H9 (cell line): ENCODE measurements around the gene KLHL22. TPM values are rescaled to one million over a fixed set of nuclear protein-coding genes. Genes with fewer than 3 reads are reported as not detected.

Source experiments
- DNase-seq: peaks from one replicate; pipeline ENCODE4 v3.0.0-alpha.2; 2017
- H2AFZ ChIP-seq: one replicate; pipeline ENCODE4 v1.6.1; 2013; ENCODE audit warnings: mild to moderate bottlenecking, low read length, control low read depth, moderate library complexity
- H2AK5ac ChIP-seq: 2 replicates; pipeline ENCODE4 v1.6.1; 2013; ENCODE audit warnings: low read length, control low read depth, mixed read lengths; ENCODE audit not compliant: insufficient read length
- H2BK120ac ChIP-seq: one replicate; pipeline ENCODE4 v1.6.1; 2013; ENCODE audit warnings: low read depth, mild to moderate bottlenecking, low read length, control low read depth, inconsistent platforms; ENCODE audit not compliant: poor library complexity, severe bottlenecking
- H2BK12ac ChIP-seq: 2 replicates; pipeline ENCODE4 v1.6.1; 2013; ENCODE audit warnings: low read length, control low read depth, mixed read lengths, low read depth; ENCODE audit not compliant: insufficient read length
- H2BK15ac ChIP-seq: 2 replicates; pipeline ENCODE4 v1.6.1; 2013; ENCODE audit warnings: low read depth, low read length, control low read depth
- H2BK20ac ChIP-seq: one replicate; pipeline ENCODE4 v1.6.1; 2013; ENCODE audit warnings: low read depth, mild to moderate bottlenecking, low read length, control low read depth, inconsistent platforms; ENCODE audit not compliant: poor library complexity, severe bottlenecking
- H2BK5ac ChIP-seq: 2 replicates; pipeline ENCODE4 v1.6.1; 2013; ENCODE audit warnings: low read length, control low read depth, mixed read lengths; ENCODE audit not compliant: insufficient read length
- H3K14ac ChIP-seq: 2 replicates; pipeline ENCODE4 v1.6.1; 2013; ENCODE audit warnings: low read length, control low read depth; ENCODE audit not compliant: insufficient read depth
- H3K18ac ChIP-seq: 2 replicates; pipeline ENCODE4 v1.6.1; 2013; ENCODE audit warnings: low read depth, mild to moderate bottlenecking, mixed read lengths, low read length, control low read depth; ENCODE audit not compliant: insufficient read length
- H3K23ac ChIP-seq: 2 replicates; pipeline ENCODE4 v1.6.1; 2013; ENCODE audit warnings: low read length, control low read depth, mixed read lengths, low read depth; ENCODE audit not compliant: insufficient read length
- H3K23me2 ChIP-seq: 2 replicates; pipeline ENCODE4 v1.6.1; 2013; ENCODE audit warnings: low read depth, mild to moderate bottlenecking, mixed read lengths, low read length, control low read depth; ENCODE audit not compliant: insufficient read length, poor library complexity, severe bottlenecking
- H3K27ac ChIP-seq: 2 replicates; pipeline ENCODE4 v1.5.1; 2013; ENCODE audit warnings: low read length, control low read depth, mixed read lengths, low read depth; ENCODE audit not compliant: insufficient read length
- H3K27me3 ChIP-seq: 2 replicates; pipeline ENCODE4 v1.6.1; 2013; ENCODE audit warnings: low read length, control low read depth, inconsistent platforms; ENCODE audit not compliant: insufficient read depth
- H3K4ac ChIP-seq: 2 replicates; pipeline ENCODE4 v1.6.1; 2013; ENCODE audit warnings: low read depth, mild to moderate bottlenecking, control low read depth, inconsistent platforms, low read length, moderate library complexity
- H3K4me1 ChIP-seq: 2 replicates; pipeline ENCODE4 v1.6.1; 2013; ENCODE audit warnings: low read length, control low read depth, inconsistent platforms; ENCODE audit not compliant: insufficient read depth
- H3K4me2 ChIP-seq: 2 replicates; pipeline ENCODE4 v1.6.1; 2013; ENCODE audit warnings: low read length, control low read depth, mixed read lengths; ENCODE audit not compliant: insufficient read length, insufficient read depth
- H3K56ac ChIP-seq: 2 replicates; pipeline ENCODE4 v1.6.1; 2013; ENCODE audit warnings: low read depth, mild to moderate bottlenecking, mixed read lengths, low read length, control low read depth; ENCODE audit not compliant: insufficient read length
- H3K79me1 ChIP-seq: 2 replicates; pipeline ENCODE4 v1.6.1; 2013; ENCODE audit warnings: low read depth, mild to moderate bottlenecking, moderate library complexity, low read length, control low read depth, inconsistent platforms; ENCODE audit not compliant: insufficient read depth, poor library complexity, severe bottlenecking
- H3K79me2 ChIP-seq: 2 replicates; pipeline ENCODE4 v1.6.1; 2013; ENCODE audit warnings: low read length, control low read depth, inconsistent platforms; ENCODE audit not compliant: insufficient read depth
- H3K9ac ChIP-seq: 2 replicates; pipeline ENCODE4 v1.6.1; 2013; ENCODE audit warnings: low read length, control low read depth, mixed read lengths; ENCODE audit not compliant: insufficient read length; ENCODE audit errors: extremely low read depth
- H3K9me3 ChIP-seq: one replicate; pipeline ENCODE4 v1.6.1; 2013; ENCODE audit warnings: low read depth, low read length, inconsistent platforms; ENCODE audit not compliant: control insufficient read depth
- H3T11ph ChIP-seq: one replicate; pipeline ENCODE4 v1.6.1; 2013; ENCODE audit warnings: mild to moderate bottlenecking, low read length, control low read depth, inconsistent platforms
- H4K20me1 ChIP-seq: one replicate; pipeline ENCODE4 v1.6.1; 2013; ENCODE audit not compliant: control insufficient read depth, insufficient read length, insufficient read depth
- H4K5ac ChIP-seq: 2 replicates; pipeline ENCODE4 v1.6.1; 2013; ENCODE audit warnings: low read depth, mild to moderate bottlenecking, mixed read lengths, low read length, control low read depth; ENCODE audit not compliant: insufficient read length
- H4K8ac ChIP-seq: replicated peaks from 2 replicates; pipeline ENCODE4 v1.6.1; 2013; ENCODE audit warnings: low read length, control low read depth, mixed read lengths, low read depth; ENCODE audit not compliant: insufficient read length
- H4K91ac ChIP-seq: 2 replicates; pipeline ENCODE4 v1.6.1; 2013; ENCODE audit warnings: low read depth, mild to moderate bottlenecking, moderate library complexity, mixed read lengths, low read length, control low read depth; ENCODE audit not compliant: insufficient read length
- H3K27ac Mint-ChIP-seq, 3 experiments: 2 replicates in 2 of 3; 3 replicates in 1 of 3; pipeline ENCODE4 v1.8.0; 2020 to 2021; ENCODE audit warnings: mixed read lengths in 3 of 3, mild to moderate bottlenecking in 1 of 3, moderate library complexity in 1 of 3
- H3K27me3 Mint-ChIP-seq: 2 replicates; pipeline ENCODE4 v1.8.0; 2021; ENCODE audit warnings: low read depth, mild to moderate bottlenecking, moderate library complexity, mixed read lengths
- H3K36me3 Mint-ChIP-seq, 3 experiments: 2 replicates in 2 of 3; 3 replicates in 1 of 3; pipeline ENCODE4 v1.8.0; 2020 to 2021; ENCODE audit warnings: low read depth in 3 of 3, mixed read lengths in 3 of 3; ENCODE audit not compliant: insufficient read depth in 1 of 3
- H3K4me1 Mint-ChIP-seq, 2 experiments: 2 replicates each; pipeline ENCODE4 v1.8.0; 2020; ENCODE audit warnings: mixed read lengths in 2 of 2
- H3K4me3 Mint-ChIP-seq, 2 experiments: 2 replicates in 1 of 2; 3 replicates in 1 of 2; pipeline ENCODE4 v1.8.0; 2020 to 2021; ENCODE audit warnings: mild to moderate bottlenecking in 2 of 2, mixed read lengths in 2 of 2, moderate library complexity in 1 of 2
- H3K9me3 Mint-ChIP-seq, 2 experiments: 2 replicates in 1 of 2; 3 replicates in 1 of 2; pipeline ENCODE4 v1.8.0; 2020; ENCODE audit warnings: mild to moderate bottlenecking in 2 of 2, mixed read lengths in 2 of 2, moderate library complexity in 1 of 2
- WGBS: extraction: QIAGEN DNeasy Blood & Tissue Kit; methylation state at CpG from one replicate; pipeline ENCODE4 v1.1.7; 2013; ENCODE audit warnings: missing lambda C conversion rate, low lambda C conversion rate, mixed read lengths; ENCODE audit not compliant: insufficient read length; ENCODE audit errors: extremely low coverage; 5-methylcytosine and 5-hydroxymethylcytosine counted together
- total RNA-seq: library from RNA; stranded (reverse); gene quantifications from 2 replicates; pipeline ENCODE4 v1.2.1, GENCODE V29; 2021
- TF ChIP-seq, protein P1 (sequence below): fragments of 200-600 bp; sonication (generic); conservative IDR thresholded peaks from 3 replicates; pipeline ENCODE4 v1.8.0; 2021; ENCODE audit warnings: antibody characterized with exemption, mild to moderate bottlenecking

The KLHL22 gene
- total RNA-seq, 1 experiment from 2014 or later: 11.9 TPM

- Histone ChIP-seq H3K9me3 (no peaks in the 10 kb centered on the region), H3K23ac (no peak overlapping the region), H2BK120ac (no peak overlapping the region), H3K23me2 (no peaks in the 10 kb centered on the region), H3K27me3 (no peaks in the 10 kb centered on the region), H3K56ac (no peak overlapping the region), H3T11ph (no peak overlapping the region), H4K5ac (no peak overlapping the region), H3K14ac (no peak overlapping the region), H2AFZ (no peak overlapping the region), H3K79me1 (peaks cover 5% of the 10 kb centered on the region), H3K18ac (no peak overlapping the region), H2BK5ac (no peak overlapping the region), H3K9ac (no peak overlapping the region), H3K79me2 (peaks cover 17% of the 10 kb centered on the region; the same call in 1 of the 2 replicates), H2AK5ac (no peak overlapping the region), H3K4me1 (peaks cover 3% of the 10 kb centered on the region; the same call in 1 of the 2 replicates), H2BK20ac (no peak overlapping the region), H2BK12ac (no peak overlapping the region), H2BK15ac (no peak overlapping the region), H4K8ac (no peak overlapping the region), H3K27ac (no peak overlapping the region), H4K20me1 (no peaks in the 10 kb centered on the region), H3K4me2 (no peak overlapping the region), H3K4ac (no peak overlapping the region), H4K91ac (no peak overlapping the region)
- Mint-ChIP-seq H3K27me3 (no peaks in the 10 kb centered on the region), H3K27ac (no peak overlapping the region), H3K9me3 (no peaks in the 10 kb centered on the region; a peak in 1 of 5 replicates), H3K4me1 (peaks cover 7 to 17% of the 10 kb centered on the region in 2 experiments), H3K36me3 (peaks cover 7 to 21% (median 11%) of the 10 kb centered on the region in 3 experiments; a peak in 6 of 7 replicates), H3K4me3 (no peak overlapping the region)
- DNase-seq: no peak
- TF ChIP-seq, protein P1, sequence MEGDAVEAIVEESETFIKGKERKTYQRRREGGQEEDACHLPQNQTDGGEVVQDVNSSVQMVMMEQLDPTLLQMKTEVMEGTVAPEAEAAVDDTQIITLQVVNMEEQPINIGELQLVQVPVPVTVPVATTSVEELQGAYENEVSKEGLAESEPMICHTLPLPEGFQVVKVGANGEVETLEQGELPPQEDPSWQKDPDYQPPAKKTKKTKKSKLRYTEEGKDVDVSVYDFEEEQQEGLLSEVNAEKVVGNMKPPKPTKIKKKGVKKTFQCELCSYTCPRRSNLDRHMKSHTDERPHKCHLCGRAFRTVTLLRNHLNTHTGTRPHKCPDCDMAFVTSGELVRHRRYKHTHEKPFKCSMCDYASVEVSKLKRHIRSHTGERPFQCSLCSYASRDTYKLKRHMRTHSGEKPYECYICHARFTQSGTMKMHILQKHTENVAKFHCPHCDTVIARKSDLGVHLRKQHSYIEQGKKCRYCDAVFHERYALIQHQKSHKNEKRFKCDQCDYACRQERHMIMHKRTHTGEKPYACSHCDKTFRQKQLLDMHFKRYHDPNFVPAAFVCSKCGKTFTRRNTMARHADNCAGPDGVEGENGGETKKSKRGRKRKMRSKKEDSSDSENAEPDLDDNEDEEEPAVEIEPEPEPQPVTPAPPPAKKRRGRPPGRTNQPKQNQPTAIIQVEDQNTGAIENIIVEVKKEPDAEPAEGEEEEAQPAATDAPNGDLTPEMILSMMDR: no peak
- no CpG with 5 or more reads among the region's 7 CpGs for WGBS
These were observed 24.5 kb upstream of the KLHL22 start for GRCh38 chr22:20520093-20520511.
